ENCODE data around the gene HS3ST4. TPM values are rescaled to one million over a fixed set of nuclear protein-coding genes. Genes with fewer than 3 reads are reported as not detected.

The HS3ST4 gene
- total RNA-seq, 1 experiment from 2014 or later, result not detected

GRCh38 chr16:26012376-26012775, 320.6 kb downstream of the HS3ST4 start:
- H3K9me3 ChIP-seq (ENCODE audit: control insufficient read depth, insufficient read depth, low read depth, low read length), result no peaks in the 10 kb centered on the region
- no peaks in the 10 kb centered on the region for H3K4me1 ChIP-seq (ENCODE audit: control insufficient read depth, insufficient read depth, low read length)
- POLR2A ChIA-PET, result interaction anchor here (0.6 kb wide), 1 partner anchor 21 kb away, joined by 8 read pairs; no protein-coding TSS in a partner anchor
- intact Hi-C loops (cut with micrococcal nuclease; ENCODE audit: unreplicated experiment) (no loop called here), in situ Hi-C loops (cut with HindIII; ENCODE audit: low pct_unique_long_range_greater_than_20kb, low sequenced_read_pairs) (no loop called here)
- ATAC-seq, result no peak
- no peak for DNase-seq (ENCODE audit: low read depth, low spot score)
- H3K27ac ChIP-seq (ENCODE audit: low read length), result no peak overlapping the region
- H3K36me3 ChIP-seq (ENCODE audit: control insufficient read depth, insufficient read depth, low read length), result no peaks in the 10 kb centered on the region
- no TSS peak for BruUV-seq (replicated peaks)
- CTCF ChIA-PET, result no interaction called here
- TF ChIP-seq CTCF (IDR thresholded peaks at IDR 0.05), result no peak
- TF ChIP-seq REST (IDR thresholded peaks at IDR 0.05; ENCODE audit: insufficient read depth in 1 of 2, low read depth in 2 of 2, low read length in 1 of 2), result no peak
- no peak for TF ChIP-seq POLR2AphosphoS5 (IDR thresholded peaks at IDR 0.05; ENCODE audit: low read depth, low read length)
- TF ChIP-seq TCF7L2 (IDR thresholded peaks at IDR 0.05; ENCODE audit: low read depth, low read length), result no peak
- no peak for TF ChIP-seq SIN3A (IDR thresholded peaks at IDR 0.05; ENCODE audit: borderline replicate concordance, insufficient read depth, low read depth, low read length)
- no peak overlapping the region for H3K4me3 ChIP-seq (ENCODE audit: low read depth in 2 of 2, low read length in 2 of 2)
- H3K27me3 ChIP-seq (ENCODE audit: control insufficient read depth, insufficient read depth, low read length), result no peaks in the 10 kb centered on the region

- Histone ChIP-seq H3K4me3 (ENCODE audit: low read depth in 2 of 2, low read length in 2 of 2) (no peak overlapping the region), H3K9me3 (ENCODE audit: control insufficient read depth, insufficient read depth, low read depth, low read length) (no peaks in the 10 kb centered on the region), H3K36me3 (ENCODE audit: control insufficient read depth, insufficient read depth, low read length) (no peaks in the 10 kb centered on the region), H3K27me3 (ENCODE audit: control insufficient read depth, insufficient read depth, low read length) (no peaks in the 10 kb centered on the region), H3K4me1 (ENCODE audit: control insufficient read depth, insufficient read depth, low read length) (no peaks in the 10 kb centered on the region), H3K27ac (ENCODE audit: low read length) (no peak overlapping the region)
- no TSS peak for BruUV-seq (replicated peaks)
- intact Hi-C loops (cut with micrococcal nuclease; ENCODE audit: unreplicated experiment), result loop anchor here (5.0 kb wide), 1 partner anchor 638 kb away; no protein-coding TSS in a partner anchor
- no peak for TF ChIP-seq POLR2AphosphoS5 (IDR thresholded peaks at IDR 0.05; ENCODE audit: low read depth, low read length)
- no peak for TF ChIP-seq TCF7L2 (IDR thresholded peaks at IDR 0.05; ENCODE audit: low read depth, low read length)
- no peak for TF ChIP-seq CTCF (IDR thresholded peaks at IDR 0.05)
- TF ChIP-seq SIN3A (IDR thresholded peaks at IDR 0.05; ENCODE audit: borderline replicate concordance, insufficient read depth, low read depth, low read length), result no peak
- TF ChIP-seq REST (IDR thresholded peaks at IDR 0.05; ENCODE audit: insufficient read depth in 1 of 2, low read depth in 2 of 2, low read length in 1 of 2), result no peak
- ATAC-seq (no peak), DNase-seq (ENCODE audit: low read depth, low spot score) (no peak)
- POLR2A ChIA-PET, result no interaction called here
- CTCF ChIA-PET, result no interaction called here
- in situ Hi-C loops (cut with HindIII; ENCODE audit: low pct_unique_long_range_greater_than_20kb, low sequenced_read_pairs), result no loop called here
These were observed 324.0 kb downstream of the HS3ST4 start for GRCh38 chr16:26015776-26016175.

Data from Panc1 (cell line).